T47D (cell line): ENCODE data around the gene ECEL1.

Source experiments
- DNase-seq, 2 experiments: peaks; one replicate each; pipeline versions ENCODE4 v3.0.0 to v3.0.0-alpha.2; 2011 to 2012; ENCODE audit warnings: low read depth in 1 of 2, low spot score in 1 of 2
- JUND ChIP-seq: IDR thresholded peaks from 2 replicates; pipeline ENCODE4 v1.6.1; 2012; ENCODE audit warnings: low read depth
- in situ Hi-C: cut with HindIII; loops from 2 replicates; pipeline ENCODE4 v1.10.0; 2016; ENCODE audit warnings: low sequenced_read_pairs, low pct_unique_long_range_greater_than_20kb

The ECEL1 gene

GRCh38 chr2:232518844-232519243 lies 31.2 kb upstream of the ECEL1 start:
- no peak for DNase-seq
- in situ Hi-C loops: no loop called here
- TF ChIP-seq JUND: no peak

GRCh38 chr2:232516551-232516950 lies 28.9 kb upstream of the ECEL1 start:
- no peak for TF ChIP-seq JUND
- no peak for DNase-seq
- in situ Hi-C loops: no loop called here

- DNase-seq: peak in 1 of 2 experiments; percentile 16
- no peak for TF ChIP-seq JUND
- in situ Hi-C loops: no loop called here
These were observed 28.0 kb upstream of the ECEL1 start for GRCh38 chr2:232515639-232516038.

- DNase-seq: no peak
- in situ Hi-C loops: no loop called here
- TF ChIP-seq JUND: no peak
These were observed 25.7 kb upstream of the ECEL1 start for GRCh38 chr2:232513353-232513752.

GRCh38 chr2:232512602-232513001 lies 25.0 kb upstream of the ECEL1 start:
- DNase-seq: no peak
- in situ Hi-C loops: no loop called here
- TF ChIP-seq JUND: no peak

GRCh38 chr2:232511336-232511890 lies 23.8 kb upstream of the ECEL1 start:
- in situ Hi-C loops: no loop called here
- no peak for DNase-seq
- TF ChIP-seq JUND: no peak

- in situ Hi-C loops: no loop called here
- no peak for DNase-seq
- no peak for TF ChIP-seq JUND
These were observed 20.6 kb upstream of the ECEL1 start for GRCh38 chr2:232508251-232508650.

GRCh38 chr2:232506709-232507108 lies 19.1 kb upstream of the ECEL1 start:
- in situ Hi-C loops: no loop called here
- no peak for TF ChIP-seq JUND
- no peak for DNase-seq

- no peak for DNase-seq
- TF ChIP-seq JUND: no peak
- in situ Hi-C loops: no loop called here
These were observed 18.2 kb upstream of the ECEL1 start for GRCh38 chr2:232505856-232506255.

GRCh38 chr2:232504438-232504837 lies 16.8 kb upstream of the ECEL1 start:
- peak in 1 of 2 experiments; percentile 14 for DNase-seq
- no peak for TF ChIP-seq JUND
- in situ Hi-C loops: no loop called here

- in situ Hi-C loops: no loop called here
- no peak for TF ChIP-seq JUND
These were observed 16.2 kb upstream of the ECEL1 start for GRCh38 chr2:232503809-232504323.

GRCh38 chr2:232502911-232503808 lies 15.5 kb upstream of the ECEL1 start:
- no peak for TF ChIP-seq JUND
- in situ Hi-C loops: no loop called here
- DNase-seq: peak in 1 of 2 experiments; percentile 13

More at GRCh38 chr2:232503809-232504323, 16.2 kb upstream of the ECEL1 start:
- DNase-seq: no peak

- TF ChIP-seq JUND: no peak
- DNase-seq: no peak
- in situ Hi-C loops: no loop called here
These were observed 14.9 kb upstream of the ECEL1 start for GRCh38 chr2:232502511-232502910.
